SIG-M5 treated with dmso at 0.1 percent for 504 hours (cell line): ENCODE results near the gene CCDC15.

ENCODE experiments used
- DNase-seq: peaks from one replicate; lab custom pipeline; 2025; ENCODE audit not compliant: unreplicated experiment; lab: John Stamatoyannopoulos, UW

The CCDC15 gene

DNA sequence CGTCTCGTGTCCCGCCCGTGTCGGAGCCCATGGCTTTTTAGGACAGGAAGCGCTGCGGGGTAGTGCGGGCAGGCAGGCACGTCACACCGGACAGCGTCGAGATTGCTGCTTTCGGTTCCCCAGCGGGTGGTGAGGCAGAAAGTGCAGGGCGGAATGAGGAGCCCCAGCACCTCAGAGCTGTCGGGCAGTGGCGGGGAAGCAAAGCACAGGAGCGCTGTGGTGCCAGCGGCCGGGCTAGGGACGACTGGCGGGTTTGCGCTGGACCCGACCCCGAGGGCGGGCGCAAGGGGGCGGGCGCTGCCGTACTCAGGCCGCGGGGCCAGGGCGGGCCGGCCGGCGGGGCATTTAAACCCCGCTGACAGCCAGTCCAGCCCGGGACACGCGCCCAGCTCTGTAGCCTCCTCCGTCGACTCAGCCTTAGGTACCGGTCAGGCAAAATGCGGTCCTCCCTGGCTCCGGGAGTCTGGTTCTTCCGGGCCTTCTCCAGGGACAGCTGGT, 109.0 kb downstream of the CCDC15 start, which contains the start of gene SLC37A2:
TSS of gene SLC37A2 (plus strand) at position 375 of the 498 bp plus-strand sequence. CDS start at position 438, 63 bp downstream.
- peak; percentile 41 for DNase-seq

DNA sequence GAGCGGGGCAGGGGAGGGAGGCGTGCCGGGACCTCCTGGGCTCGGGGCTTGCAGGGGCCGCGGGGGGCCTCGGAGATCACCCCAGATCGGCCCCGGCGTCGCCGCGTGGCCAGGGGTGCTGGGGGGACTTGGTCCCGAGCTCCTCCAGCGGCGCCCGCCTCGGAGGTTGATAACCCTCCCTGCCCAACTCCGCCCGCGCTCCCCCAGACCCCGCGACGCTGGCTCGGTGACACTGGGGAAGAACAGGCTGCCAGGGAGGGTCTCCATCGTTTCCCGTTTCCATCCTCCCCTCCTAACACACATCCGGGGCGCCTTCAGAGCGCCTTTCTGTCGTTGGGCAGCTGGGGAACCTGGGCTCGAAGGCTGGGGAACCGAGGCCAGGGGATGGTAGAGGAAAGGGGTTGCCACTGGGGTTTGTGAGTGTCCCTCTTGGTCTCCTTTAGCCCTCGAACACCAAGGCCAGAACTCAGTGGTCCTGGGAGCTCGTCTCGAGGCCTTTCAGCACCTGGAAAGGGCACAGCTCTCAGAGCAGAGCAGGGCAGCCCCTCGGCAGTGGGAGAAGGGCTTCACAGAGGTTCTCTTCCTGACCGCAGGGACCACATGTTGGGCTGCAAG, 109.5 kb downstream of the CCDC15 start:
- no peak for DNase-seq

DNA sequence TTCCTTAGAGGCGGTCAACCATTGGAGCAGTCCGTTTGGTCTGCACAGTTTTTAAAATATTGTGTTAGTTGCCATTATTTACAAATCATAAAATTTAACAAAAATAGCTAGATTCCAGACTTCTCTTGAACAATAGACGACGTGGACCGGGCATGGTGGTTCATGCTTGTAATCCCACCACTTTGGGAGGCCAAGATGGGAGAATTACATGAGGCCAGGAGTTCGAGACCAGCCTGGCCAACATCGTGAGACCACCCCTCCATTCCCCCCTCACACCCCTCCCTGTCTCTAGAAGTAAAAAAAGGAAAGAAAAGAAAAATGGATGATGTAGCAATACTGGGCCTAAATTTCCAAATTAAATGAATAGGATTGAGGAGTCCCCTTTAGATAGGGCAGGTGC, 110.1 kb downstream of the CCDC15 start:
- no peak for DNase-seq

DNA sequence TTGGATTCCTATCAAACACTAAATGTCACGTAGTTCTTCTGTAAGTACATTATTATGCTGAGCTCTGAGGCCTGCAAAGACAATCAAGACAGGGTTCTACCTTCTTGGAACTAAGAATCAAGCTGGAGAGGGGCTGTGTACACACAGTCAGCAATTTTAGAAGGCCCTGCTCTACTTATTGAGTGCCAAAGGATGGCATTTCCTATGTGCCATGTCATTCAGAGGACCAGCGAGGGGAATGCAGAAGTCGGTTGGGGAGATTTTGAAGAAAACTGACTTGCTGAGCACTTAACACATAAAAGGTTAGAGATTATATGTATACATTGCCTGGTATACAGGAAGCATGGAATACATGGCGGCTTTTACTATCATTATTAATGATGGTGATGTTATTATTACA, 114.4 kb downstream of the CCDC15 start:
- no peak for DNase-seq

DNA sequence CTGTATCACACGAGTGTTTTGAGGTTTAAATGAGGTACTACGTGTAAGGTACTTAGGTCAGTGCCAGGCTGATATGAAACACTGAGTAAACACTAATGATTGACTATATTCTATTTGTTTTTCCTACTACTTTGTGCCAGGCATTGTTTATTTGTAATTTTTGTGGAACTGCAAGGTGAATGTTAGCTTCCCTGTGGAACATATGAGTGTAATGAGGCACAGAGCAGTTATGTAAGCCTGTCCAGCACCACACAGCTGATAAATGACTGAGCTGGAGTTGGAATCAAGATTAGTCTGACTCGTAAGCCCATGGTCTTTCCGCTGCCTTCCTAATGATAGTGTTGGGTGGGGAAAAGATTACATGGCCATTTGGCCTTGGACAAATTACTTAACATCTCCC, 115.0 kb downstream of the CCDC15 start:
- no peak for DNase-seq

DNA sequence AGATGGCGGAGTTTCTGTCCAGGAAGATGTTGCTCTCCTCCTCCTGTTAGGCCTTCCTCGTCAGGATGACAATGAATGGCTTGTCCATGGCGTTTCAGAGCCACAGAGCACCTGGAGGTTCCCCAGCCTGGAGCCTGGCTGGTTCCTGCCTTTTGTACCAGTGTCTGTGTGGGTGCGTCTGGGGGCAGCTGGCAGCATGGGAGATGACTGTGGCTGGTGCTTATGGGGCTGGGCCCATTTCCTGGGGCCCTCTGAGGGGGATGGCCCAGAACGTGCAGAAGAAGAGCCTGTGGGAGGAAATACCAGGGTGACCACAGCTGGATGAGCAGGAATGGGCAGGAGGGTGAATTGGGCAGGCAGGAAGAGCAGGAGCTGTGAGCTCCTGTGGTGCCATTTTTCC, 115.8 kb downstream of the CCDC15 start:
- DNase-seq, result no peak

DNA sequence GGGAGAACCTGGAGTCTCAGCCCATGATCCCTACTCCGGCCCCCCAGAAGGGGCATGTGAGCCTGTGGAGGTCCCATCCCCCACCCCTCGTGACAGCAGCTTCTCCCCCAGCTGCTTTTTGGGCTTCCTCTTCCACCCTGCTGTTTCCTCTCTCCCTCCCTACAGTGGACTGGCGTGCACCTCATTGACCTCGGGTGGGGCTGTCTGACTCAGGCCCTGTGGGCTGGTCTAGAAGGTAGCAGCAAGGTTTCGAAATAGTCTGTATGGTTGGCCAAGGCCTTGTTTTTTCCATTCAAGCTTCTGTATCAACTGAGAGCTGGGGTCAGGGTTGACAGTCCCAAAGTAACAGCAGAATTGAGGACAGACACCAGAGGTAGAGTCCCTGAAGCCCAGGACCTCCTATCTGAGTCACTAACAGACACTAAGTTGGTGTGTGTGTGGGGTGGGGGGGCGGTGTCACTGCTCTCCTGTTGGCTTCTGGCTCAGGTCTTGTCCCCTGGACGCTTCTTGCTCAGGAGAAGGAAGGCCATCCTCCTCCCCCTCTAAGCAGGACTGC, 116.8 kb downstream of the CCDC15 start:
- DNase-seq, result peak; percentile 91

DNA sequence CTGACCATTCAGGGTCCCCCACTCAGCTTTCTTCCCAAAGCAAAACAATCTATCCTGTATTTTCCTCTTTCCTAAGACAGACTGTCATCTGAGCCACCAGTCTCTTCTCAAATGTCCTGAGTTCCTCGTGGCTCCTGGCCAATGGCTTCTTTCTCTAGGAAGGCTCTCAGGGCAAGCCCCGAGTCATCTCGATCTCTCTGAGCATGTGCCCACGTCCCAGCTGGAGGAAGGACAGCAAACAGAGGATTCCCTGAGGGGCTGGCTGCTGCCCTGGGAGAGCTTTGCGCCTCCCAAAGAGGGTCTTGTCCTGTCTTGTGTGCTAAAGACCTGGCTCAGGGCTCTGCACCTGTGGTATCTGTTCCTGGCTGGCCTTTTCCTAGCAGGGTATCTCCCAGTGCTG, 117.4 kb downstream of the CCDC15 start:
- no peak for DNase-seq

DNA sequence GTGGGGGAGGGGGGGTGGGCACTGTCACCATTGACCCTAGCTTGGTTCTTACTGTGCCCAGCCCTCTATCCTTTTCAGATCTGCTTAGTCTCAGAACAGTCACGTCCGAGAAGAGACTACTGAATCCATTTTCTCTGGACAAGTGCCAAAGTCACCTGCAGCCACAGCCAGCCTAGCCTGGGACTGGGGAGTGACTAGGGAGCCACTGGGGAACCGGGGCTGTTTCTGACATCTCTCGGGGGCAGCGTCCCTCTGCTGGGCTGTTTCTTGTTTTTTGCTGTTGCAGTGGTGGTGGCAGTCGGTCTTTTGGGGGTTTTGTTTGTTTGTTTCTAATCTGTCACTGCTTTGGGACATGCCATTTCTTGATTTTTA, 117.8 kb downstream of the CCDC15 start:
- no peak for DNase-seq

DNA sequence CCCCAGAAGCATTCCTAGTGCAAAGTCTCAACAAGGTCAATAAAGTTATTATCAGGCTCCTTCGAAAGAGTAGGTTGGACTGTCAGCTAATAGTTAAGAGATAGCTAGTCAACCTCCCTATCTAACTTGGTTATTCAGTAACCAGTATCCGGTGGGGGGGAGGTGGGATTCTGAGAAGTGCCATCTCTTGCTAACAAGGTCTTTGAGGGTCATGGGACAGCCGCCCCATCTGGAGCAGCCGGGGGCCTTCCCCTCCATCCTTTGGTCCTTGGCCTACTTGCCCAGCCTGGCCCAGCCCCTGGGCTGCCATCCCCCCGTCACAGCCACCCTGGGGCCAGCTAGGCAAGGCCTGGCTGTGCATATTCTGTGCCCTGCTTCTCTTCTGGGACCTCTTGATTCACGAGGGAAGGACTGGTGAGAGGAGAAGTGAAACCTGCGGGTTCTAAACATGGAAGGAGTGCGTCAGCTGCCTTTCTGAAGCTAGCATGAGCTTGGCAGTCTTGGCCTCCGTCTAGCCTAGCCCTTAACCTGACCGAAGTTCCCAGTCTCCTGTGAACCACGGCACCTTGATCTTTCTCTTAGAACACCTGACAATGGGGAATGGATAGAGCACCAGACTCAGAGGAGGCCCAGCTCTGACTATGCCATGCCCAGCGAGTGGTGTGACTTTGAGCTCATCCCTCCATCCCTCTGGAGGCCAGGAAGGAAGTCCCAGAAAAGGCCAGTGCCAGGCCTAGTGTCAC, 118.4 kb downstream of the CCDC15 start:
- peak; percentile 83 for DNase-seq

DNA sequence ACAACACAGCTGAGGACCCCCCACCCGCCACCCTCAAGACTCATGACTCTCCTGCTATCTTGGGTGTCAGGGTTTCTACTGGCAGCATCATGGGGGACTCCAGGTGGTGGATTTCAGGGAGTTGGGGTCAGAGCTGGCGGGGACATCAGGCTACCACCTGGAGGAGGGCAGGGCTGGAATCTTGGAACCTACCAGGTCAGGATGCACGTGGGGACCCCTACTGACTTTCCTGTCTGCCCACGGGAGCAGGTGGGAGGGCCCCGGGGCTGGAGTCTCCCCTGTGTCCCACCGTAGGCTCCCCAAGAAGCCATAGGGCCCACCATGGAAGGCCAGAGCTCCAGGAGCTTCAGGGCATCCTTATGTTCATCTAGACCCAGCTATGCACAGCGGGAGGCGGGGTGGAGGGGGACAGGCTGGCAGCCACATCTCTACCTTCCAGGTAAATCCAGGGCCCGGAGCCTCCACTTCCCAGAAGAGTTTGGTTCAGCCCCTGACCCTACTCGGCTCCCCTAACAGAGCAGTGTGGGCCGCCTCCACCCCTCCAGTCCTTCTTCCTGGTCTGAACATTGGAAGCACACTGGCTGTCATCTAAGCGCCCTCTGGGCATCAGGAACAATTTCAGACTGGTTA, 119.1 kb downstream of the CCDC15 start:
- no peak for DNase-seq

DNA sequence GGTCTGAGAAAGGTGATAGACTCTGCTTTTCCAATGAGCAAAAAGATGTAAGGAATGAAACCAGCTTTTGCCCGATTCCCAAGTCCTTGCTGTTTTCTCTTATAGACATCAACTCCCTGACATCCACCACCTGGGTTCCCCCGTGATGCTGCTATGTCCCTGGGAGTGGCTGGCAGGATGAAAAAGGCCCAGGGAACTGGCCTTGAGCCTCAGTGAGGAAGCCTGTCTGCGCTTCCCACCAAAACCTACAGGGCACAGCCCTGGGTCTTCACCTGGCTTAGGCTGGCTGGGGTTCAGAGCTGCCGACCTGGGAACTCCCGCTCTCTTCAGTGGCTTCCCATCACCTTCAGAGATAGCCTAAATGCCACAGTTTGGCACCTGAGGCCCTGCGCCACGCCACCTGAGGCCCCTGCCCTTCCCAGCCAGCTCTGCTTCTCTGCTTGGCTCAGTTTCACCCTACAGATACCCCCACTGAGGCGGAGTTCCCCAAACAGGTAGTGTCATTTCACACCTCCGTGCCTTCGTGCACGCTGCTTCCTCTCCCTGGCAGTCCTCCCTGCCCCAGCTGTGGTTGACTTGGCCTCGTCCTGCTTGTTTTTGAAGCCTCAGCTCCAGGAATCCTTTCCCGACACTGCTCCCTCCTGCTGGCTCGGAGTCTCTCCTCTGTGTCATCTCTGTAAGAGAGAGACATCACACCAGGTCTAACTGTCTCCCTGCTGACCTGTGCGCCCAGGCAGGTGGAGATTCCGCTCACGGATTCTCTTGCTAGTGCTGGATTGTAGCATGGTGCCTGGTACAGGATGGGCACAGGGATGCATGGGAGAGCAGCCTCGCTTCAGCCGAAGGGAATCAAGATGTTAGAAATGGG, 119.8 kb downstream of the CCDC15 start:
- no peak for DNase-seq

DNA sequence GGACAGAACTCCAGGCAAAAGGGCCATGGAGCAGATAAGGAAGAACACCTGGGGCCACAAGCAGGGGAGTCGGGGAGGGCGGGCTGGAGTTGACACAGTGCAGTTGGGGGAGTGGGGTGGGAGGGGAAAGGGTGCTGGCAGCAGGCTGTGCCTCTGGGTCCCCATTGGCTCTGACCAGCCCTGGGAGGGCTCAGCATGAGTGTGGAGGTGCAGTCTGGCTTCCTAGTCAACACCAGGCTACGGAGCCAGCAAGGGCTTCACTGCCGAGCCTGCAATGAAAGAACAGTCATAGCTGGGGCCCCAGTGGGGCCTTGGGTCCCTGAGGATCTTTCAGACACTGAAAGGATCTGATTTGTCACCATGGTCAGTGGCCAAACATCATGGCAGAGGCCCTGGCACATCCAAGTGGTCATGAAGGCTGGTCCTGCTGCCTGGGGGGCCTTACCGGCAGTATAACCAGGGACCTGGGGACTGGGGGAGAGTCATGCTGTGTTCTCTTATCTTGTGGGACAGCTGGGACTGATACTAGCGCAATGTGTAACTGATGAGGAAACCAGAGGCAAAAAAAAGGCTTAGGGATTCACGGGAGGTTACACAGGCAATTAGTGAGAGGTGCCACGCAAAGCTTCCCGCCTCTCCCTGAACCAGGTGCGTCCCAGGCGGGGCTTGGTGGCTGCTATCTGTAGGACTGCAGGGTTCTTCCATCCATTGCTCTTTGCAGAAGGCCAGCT, 120.7 kb downstream of the CCDC15 start:
- DNase-seq, result no peak

DNA sequence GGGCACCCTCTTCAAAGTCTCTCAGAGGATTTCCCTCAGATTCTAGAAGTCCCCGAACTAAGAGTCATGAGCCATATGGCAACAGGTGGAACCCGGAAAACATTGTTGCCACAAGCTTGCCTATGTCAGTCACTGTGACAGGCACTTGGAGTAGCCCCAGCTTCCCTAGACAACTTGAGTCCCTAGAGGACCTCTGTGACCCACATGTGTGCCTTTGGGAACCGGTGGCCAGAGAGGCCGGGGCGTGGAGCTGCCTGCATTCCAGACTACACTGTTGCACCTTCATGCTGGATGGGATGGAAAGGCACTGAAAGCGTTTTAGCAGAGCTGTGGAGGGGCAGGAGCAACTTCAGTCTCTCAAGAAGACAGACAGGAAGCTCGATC, 121.2 kb downstream of the CCDC15 start:
- no peak for DNase-seq

DNA sequence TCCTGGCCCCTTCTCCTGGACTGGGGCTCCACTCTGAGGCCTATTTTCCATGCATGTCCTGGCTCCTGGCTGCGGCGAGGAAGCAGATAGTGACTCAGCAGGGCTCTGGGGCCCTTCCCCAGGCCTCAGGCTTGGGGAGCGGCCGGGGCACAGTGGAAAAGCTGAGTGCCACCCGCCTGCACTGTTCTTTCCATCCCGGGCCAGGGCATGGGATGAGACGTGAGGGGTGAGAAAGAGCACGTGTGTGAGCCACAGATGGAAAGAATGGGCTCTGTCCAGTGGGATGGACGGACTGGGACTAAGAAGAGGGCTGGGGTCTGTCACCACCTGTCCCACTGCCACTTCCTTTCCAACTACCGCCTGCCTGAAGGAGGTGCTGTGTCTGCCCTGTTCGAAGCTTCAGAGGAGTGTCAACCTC, 121.9 kb downstream of the CCDC15 start:
- DNase-seq, result no peak

DNA sequence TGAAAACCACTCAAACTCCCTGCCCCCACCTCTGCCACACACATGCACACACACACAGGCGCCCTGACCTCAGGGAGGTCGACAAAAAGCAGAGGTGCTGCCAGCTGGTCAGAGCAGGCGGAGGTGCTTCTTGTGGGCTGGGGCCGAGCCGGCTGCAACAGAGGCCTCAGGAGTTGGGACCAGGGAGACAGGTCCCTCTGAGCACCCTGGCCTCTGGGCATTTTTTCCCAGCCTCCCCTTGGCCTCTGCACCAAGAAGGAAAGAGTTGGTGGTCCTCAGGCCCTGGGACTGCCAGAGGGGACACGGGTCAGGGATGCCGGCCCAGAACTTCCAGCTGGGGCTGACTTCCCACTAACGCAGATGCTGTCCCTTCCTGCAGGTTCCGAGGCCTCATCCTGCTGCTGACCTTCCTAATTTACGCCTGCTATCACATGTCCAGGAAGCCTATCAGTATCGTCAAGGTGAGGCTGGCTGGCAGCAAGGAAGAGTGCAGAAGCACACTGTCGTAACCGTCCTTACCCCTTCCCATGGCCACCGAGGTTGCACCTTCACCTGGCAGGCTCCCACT, 122.5 kb downstream of the CCDC15 start:
- no peak for DNase-seq

DNA sequence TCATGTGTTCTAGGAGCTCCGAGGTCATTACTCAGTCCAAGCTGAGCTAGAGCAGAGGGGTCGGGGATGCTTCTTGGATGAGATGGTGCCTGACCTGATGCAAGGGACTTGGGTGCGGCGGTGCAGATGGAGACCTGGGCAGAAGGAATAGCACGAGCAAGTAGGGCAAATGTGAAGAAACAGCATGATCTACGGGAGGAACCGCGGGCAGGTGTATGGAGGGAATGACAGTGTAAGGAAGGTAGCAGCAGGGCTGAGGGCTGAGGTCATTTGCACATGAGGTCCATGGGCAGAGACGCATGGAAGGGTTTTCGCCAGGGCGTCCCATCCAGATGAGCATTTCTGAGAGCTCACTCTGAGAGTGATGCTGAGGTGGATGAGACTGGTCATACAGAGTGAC, 124.0 kb downstream of the CCDC15 start:
- no peak for DNase-seq

DNA sequence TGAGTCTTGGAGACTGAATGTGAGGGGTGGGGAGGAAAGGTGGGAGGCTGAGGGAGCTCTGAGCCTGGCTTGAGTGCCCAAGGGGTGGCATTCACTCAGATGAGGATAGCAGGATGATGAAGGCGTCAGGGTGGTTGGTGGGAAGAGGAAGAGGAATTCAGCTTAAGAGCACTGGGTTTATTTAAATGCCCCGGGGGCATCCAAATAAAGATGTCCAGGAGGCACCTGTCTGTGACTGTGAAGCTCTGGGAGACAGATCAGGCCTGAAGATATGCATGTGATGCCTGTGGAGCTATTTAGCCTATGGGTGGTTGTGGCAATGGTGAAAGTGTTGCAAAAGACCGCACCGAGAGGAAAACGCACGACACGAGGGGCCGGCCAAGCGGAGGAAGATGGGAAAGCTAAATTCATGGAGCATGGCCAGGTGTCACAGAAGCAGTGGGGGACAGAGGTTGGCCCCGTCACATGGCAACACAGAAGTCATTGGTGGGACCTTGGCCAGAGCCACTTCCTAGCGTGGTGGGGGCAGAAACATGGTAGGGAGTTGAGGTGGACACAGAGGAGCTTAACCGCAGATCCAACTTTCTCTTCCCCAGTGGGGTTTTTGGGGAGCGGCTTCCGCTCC, 124.6 kb downstream of the CCDC15 start:
- DNase-seq, result no peak

DNA sequence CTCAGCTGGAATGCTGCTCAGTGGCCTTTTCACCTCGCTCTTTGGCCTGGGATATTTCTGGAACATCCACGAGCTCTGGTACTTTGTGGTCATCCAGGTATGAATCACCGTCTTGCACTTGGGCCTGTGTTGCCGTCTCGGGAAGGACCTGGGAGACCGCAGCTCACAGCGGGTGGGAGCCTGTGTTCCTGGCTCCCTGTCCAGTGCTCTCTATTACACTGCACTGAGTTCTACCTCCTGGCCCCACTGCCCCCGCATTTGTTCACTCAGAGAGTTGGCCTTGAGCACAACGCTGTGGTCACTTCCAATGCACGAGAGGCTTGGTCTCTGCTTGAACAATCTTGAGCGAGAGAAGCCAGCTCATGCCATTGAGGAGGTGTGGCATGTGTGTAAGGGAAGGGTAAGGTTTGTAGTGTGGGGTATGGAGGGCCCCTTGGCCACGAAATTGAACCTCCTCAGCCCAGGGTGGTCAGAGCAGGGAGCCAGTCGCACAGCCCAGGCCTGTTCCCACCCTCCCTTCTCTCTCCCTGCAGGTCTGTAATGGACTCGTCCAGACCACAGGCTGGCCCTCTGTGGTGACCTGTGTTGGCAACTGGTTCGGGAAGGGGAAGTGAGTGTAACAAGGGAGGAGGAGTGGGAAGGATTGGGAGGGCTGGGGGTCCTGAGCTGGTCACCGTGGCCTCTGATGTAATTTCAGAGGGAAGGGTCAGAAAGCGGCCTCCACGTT, 125.3 kb downstream of the CCDC15 start:
- DNase-seq, result no peak
